GM21390 (cell line): Measurements from ENCODE around the gene PSD4.

ENCODE experiments used
- ATAC-seq: cut with Tn5 transposase; IDR thresholded peaks from one replicate; pipeline ENCODE4 v1.9.1; 2021; ENCODE audit not compliant: unreplicated experiment

Gene PSD4

GRCh38 chr2:113258471-113259147 is 84.8 kb downstream of the PSD4 start:
- no peak for ATAC-seq
